ENCODE measurements around the gene CAMK2B.
"Not testable (repeated sequence)": the region's sequence is repeated elsewhere in the genome, so short reads cannot be mapped to it uniquely, and the experiment has no call there.

Gene CAMK2B

DNA sequence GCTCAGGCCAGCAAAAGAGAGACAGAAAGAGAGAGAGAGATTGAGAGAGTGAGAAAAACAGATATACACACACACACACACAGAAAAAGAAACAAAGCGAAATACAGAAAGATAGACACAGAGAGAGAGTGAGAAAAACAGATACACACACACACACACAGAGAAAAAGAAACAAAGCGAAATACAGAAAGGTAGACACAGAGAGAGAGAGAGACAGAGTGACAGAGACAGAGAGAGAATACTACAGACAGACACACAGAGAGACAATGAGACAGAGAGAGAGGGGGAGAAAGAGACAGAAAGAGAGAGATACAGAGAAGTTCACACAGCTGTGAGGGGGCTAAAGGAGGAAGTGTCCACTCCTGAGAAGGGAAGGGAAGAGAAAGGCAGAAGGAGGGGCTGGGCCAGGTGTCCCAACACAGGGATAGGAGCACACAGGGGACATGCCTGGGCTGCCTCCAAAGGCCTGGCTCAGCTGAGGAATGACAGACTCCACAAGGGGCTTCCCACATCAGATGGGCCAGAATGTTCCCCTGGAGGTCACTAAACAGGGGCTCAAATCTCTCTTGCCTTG, 140.4 kb downstream of the CAMK2B start:
- Histone ChIP-seq H4K20me1 (no peaks in the 10 kb centered on the region), H3K9ac (0 out of 2 replicates have a peak overlapping the region, but pooled peaks have one; percentile 34), H3K36me3 (no peaks in the 10 kb centered on the region), H3K4me1 (peaks cover 8% of the 10 kb centered on the region), H3K4me3 (no peak overlapping the region), H3K4me2 (no peak overlapping the region; the same call in 1 of the 2 replicates), H3K27ac (0 out of 2 replicates have a peak overlapping the region, but pooled peaks have one; percentile 38), H3K9me3 (peaks cover 13% of the 10 kb centered on the region), H3K27me3 (no peaks in the 10 kb centered on the region)
- TF ChIP-seq Cebpa-rat (IDR thresholded peaks at IDR 0.05): no peak

DNA sequence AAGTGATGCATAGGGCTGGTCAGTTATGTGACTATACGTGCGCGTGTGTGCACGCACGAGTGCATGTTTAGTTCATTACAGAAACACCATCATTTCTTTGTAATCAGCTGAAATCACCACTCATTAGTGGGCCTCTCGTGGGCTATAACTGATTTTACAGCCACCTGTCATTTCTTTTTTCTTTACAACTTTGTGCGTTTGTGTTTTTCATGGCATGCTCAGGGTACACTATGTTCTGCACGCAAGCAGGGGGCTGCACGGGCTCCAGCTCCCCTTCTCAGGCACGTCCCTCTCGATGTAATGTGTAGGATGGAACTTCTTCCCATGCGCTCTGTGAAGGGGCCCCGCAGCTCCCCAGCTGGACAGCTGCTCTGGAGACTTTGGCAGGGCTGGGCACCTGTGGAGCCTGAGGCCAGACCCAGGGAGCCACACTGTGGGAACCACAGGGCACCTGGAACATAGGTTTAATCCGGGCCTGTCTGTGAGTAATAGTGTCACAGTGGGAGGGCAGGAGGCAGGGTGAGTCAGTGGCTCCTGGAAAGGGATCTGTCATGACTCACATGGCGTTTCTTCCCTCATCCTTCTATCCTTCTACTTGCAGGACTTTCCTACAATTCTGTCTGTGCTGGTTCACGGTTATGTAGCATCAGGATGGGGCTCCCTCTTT, 141.1 kb downstream of the CAMK2B start:
- H3K4me2 ChIP-seq: no peak overlapping the region
- no peaks in the 10 kb centered on the region for H3K27me3 ChIP-seq
- H3K4me3 ChIP-seq: no peak overlapping the region
- no peaks in the 10 kb centered on the region for H4K20me1 ChIP-seq
- no peak for TF ChIP-seq Cebpa-rat (IDR thresholded peaks at IDR 0.05)
- 0 out of 2 replicates have a peak overlapping the region, but pooled peaks have one; percentile 34 for H3K9ac ChIP-seq
- H3K9me3 ChIP-seq: peaks cover 13% of the 10 kb centered on the region
- no peak overlapping the region for H3K27ac ChIP-seq
- no peaks in the 10 kb centered on the region for H3K36me3 ChIP-seq
- H3K4me1 ChIP-seq: peaks cover 14% of the 10 kb centered on the region

DNA sequence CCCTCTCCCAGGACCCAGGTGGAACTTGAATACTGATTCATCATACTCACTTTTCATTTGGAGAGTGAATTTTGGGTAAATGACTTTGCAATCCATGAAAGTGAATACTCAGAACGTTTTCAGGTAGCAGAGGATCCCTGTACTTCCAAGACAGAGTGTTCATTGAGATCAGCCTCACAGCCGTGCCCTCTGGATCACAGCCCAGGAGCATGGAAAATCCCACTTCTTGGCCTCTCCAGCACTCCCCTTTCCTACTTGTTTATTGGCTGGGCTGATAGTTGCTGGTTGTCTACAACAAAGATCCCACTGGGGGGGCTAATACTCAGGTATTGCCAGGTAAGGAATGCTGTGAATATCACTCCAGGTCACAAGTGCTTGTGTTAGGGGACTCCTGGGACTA, 142.0 kb downstream of the CAMK2B start:
- peaks cover 14% of the 10 kb centered on the region for H3K4me1 ChIP-seq
- H3K9ac ChIP-seq: no peak overlapping the region
- H3K4me2 ChIP-seq: no peak overlapping the region
- H3K4me3 ChIP-seq: no peak overlapping the region
- H4K20me1 ChIP-seq: no peaks in the 10 kb centered on the region
- no peaks in the 10 kb centered on the region for H3K36me3 ChIP-seq
- TF ChIP-seq Cebpa-rat (IDR thresholded peaks at IDR 0.05): no peak
- no peak overlapping the region for H3K27ac ChIP-seq
- no peaks in the 10 kb centered on the region for H3K27me3 ChIP-seq
- H3K9me3 ChIP-seq: peaks cover 13% of the 10 kb centered on the region

- H3K9me3 ChIP-seq: peaks cover 13% of the 10 kb centered on the region
- H3K27ac ChIP-seq: no peak overlapping the region
- H3K27me3 ChIP-seq: no peaks in the 10 kb centered on the region
- no peak overlapping the region for H3K4me2 ChIP-seq
- peaks cover 18% of the 10 kb centered on the region for H3K4me1 ChIP-seq
- no peaks in the 10 kb centered on the region for H3K36me3 ChIP-seq
- no peak overlapping the region for H3K4me3 ChIP-seq
- TF ChIP-seq Cebpa-rat (IDR thresholded peaks at IDR 0.05): no peak
- no peaks in the 10 kb centered on the region for H4K20me1 ChIP-seq
- H3K9ac ChIP-seq: no peak overlapping the region
Observed at GRCh38 chr7:44182827-44183226, 142.6 kb downstream of the CAMK2B start.

DNA sequence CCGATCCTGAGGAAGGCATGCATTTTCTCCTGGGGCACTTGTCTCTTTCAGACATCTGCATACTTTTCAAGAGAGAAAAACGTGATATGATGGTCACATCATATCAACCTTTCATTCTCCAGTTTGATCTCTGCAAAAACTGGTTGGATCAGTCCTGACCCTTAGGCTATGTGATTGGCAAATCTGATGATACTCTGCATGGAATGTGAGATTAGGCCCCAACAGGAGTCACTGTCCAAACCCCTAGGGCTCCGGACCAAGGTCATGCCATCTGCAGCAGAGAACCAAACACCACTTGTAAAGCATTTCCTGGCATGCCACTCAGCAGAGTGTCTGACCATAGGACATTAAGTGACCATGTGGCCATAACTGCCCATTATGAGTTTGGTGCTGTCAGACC, 144.8 kb downstream of the CAMK2B start:
- H3K27me3 ChIP-seq: no peaks in the 10 kb centered on the region
- H3K9ac ChIP-seq: no peak overlapping the region
- H3K4me2 ChIP-seq: no peak overlapping the region
- peaks cover 13% of the 10 kb centered on the region for H3K9me3 ChIP-seq
- H3K4me1 ChIP-seq: peaks cover 29% of the 10 kb centered on the region
- no peaks in the 10 kb centered on the region for H3K36me3 ChIP-seq
- H3K4me3 ChIP-seq: no peak overlapping the region
- TF ChIP-seq Cebpa-rat (IDR thresholded peaks at IDR 0.05): no peak
- H4K20me1 ChIP-seq: no peaks in the 10 kb centered on the region
- no peak overlapping the region for H3K27ac ChIP-seq

DNA sequence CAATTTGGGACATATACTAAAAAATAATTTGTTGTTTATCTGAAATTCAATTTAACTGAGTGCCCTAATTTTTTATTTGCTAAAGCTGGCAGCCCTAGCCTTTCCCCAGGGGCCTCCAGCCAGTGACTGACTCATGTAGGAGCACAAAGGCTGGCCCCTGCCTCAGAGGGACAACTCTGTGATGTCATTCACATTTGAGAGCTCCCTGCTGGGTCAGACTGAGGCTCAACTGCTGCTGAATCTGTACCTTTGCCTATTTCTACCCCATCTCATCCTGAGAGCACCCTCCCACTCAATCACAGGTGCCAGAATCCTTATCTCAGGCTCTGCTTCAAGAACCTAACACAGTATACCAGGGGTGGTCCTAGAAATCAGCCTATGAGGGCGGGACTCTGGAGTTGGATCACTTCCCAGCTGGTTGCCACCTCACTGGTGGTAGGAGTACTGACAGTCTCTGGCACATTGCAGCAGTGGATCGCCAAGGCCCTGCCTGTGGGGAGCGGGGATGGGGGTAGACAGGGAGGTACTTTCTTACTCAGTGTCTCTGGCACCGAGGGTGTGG, 147.7 kb downstream of the CAMK2B start:
- Histone ChIP-seq H3K4me1 (peaks cover 22% of the 10 kb centered on the region), H3K36me3 (no peaks in the 10 kb centered on the region), H3K4me3 (no peak overlapping the region), H4K20me1 (no peaks in the 10 kb centered on the region), H3K27ac (no peak overlapping the region), H3K9me3 (peaks cover 9% of the 10 kb centered on the region), H3K27me3 (no peaks in the 10 kb centered on the region), H3K9ac (no peak overlapping the region), H3K4me2 (no peak overlapping the region)
- no peak for TF ChIP-seq Cebpa-rat (IDR thresholded peaks at IDR 0.05)

GRCh38 chr7:44176486-44176885, 148.9 kb downstream of the CAMK2B start:
- Histone ChIP-seq H3K9me3 (peaks cover 7% of the 10 kb centered on the region), H4K20me1 (no peaks in the 10 kb centered on the region), H3K4me3 (no peak overlapping the region), H3K9ac (no peak overlapping the region), H3K36me3 (no peaks in the 10 kb centered on the region), H3K27me3 (no peaks in the 10 kb centered on the region), H3K4me1 (peaks cover 22% of the 10 kb centered on the region), H3K4me2 (no peak overlapping the region), H3K27ac (no peak overlapping the region)
- no peak for TF ChIP-seq Cebpa-rat (IDR thresholded peaks at IDR 0.05)

DNA sequence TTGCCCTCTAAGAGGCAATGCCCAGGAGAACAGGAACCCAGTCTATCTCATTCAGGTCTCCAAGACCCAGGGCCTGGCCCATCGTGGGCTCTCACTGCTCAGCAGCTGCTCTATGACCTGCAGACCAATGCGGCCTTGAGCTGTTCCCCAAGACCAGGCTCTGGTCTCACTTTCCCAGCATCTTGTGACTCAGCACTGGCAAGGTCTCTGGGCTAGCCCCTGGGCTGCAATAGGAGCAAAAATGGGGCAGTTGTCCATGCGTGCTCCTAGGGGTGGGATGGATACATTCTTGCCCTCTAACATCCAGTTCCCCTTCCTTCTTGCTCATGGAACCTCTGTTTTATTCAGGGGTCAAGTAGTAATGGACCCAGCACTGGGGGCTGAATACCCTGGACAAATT, 149.7 kb downstream of the CAMK2B start:
- Histone ChIP-seq H4K20me1 (no peaks in the 10 kb centered on the region), H3K9ac (no peak overlapping the region), H3K36me3 (no peaks in the 10 kb centered on the region), H3K4me2 (no peak overlapping the region), H3K9me3 (peaks cover 12% of the 10 kb centered on the region), H3K27ac (no peak overlapping the region), H3K4me1 (peaks cover 22% of the 10 kb centered on the region), H3K27me3 (no peaks in the 10 kb centered on the region), H3K4me3 (no peak overlapping the region)
- TF ChIP-seq Cebpa-rat (IDR thresholded peaks at IDR 0.05): no peak

GRCh38 chr7:44174694-44174948, 150.8 kb downstream of the CAMK2B start:
- not testable (repeated sequence) for H3K4me2 ChIP-seq, H3K9ac ChIP-seq, H3K27ac ChIP-seq, H3K27me3 ChIP-seq, H3K4me3 ChIP-seq, H4K20me1 ChIP-seq, H3K36me3 ChIP-seq
- H3K9me3 ChIP-seq: peaks cover 12% of the 10 kb centered on the region
- peaks cover 18% of the 10 kb centered on the region for H3K4me1 ChIP-seq

DNA sequence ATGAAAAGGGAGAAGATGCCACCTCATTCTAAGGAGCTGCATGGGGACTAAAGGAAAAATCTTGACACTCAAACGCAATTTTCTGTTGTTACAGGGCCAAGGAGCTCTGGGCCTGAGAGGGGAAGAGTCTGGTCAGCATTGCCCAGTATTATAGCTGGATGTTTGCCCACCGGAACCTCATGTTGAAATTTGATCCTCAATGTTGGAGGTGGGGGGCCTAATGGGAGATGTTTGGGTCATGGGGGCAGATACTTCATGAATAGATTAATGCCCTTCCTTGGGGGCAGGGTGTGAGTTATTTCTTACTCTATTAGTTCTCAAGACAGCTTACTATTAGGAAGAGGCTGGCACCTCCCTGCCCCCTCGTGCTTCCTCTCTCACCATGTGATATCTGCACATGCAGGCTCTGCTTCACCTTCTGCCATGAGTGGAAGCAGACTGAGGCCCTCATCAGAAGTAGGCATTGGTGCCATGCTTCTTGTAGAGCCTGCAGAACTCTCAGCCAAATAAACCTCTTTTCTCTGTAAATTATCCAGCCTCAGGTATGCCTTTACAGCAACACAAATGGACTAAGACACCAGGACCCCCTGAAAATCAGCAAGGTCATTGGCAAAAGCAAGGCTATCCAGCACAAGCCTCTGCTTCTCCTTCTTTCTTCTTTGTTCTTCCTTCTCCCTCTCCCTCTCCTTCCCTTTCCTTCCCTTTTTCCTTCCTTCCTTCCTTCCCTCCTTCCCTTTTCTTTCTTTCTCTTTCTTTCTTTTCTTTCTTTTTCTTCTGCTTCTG, 151.3 kb downstream of the CAMK2B start:
- Histone ChIP-seq H3K4me3 (no peak overlapping the region), H3K27me3 (no peaks in the 10 kb centered on the region), H3K27ac (no peak overlapping the region), H3K4me1 (peaks cover 14% of the 10 kb centered on the region; the same call in 1 of the 2 replicates), H3K9ac (no peak overlapping the region), H4K20me1 (no peaks in the 10 kb centered on the region), H3K36me3 (no peaks in the 10 kb centered on the region), H3K9me3 (peaks cover 12% of the 10 kb centered on the region), H3K4me2 (no peak overlapping the region)
- TF ChIP-seq Cebpa-rat (IDR thresholded peaks at IDR 0.05): no peak

Data from BLaER1 (cell line).